Endodermal cell (in vitro differentiated cells): ENCODE data around the gene VWA1. TPM values are rescaled to one million over a fixed set of nuclear protein-coding genes. Genes with fewer than 3 reads are reported as not detected.

ENCODE experiments used
- DNase-seq: peaks from one replicate; pipeline ENCODE4 v3.0.0-alpha.2; 2017
- H3K27ac ChIP-seq: 2 replicates; pipeline ENCODE4 v1.5.1; 2013; ENCODE audit warnings: mild to moderate bottlenecking, low read depth, low read length, moderate library complexity
- H3K27me3 ChIP-seq: 2 replicates; pipeline ENCODE4 v1.6.1; 2013; ENCODE audit warnings: mild to moderate bottlenecking, low read length, moderate library complexity; ENCODE audit not compliant: insufficient read depth, control insufficient read depth, poor library complexity, severe bottlenecking
- H3K36me3 ChIP-seq: 2 replicates; pipeline ENCODE4 v1.7.0; 2013; ENCODE audit warnings: mild to moderate bottlenecking, low read length, moderate library complexity; ENCODE audit not compliant: control insufficient read depth, insufficient read depth
- H3K4me1 ChIP-seq: one replicate; pipeline ENCODE4 v1.7.0; 2013; ENCODE audit warnings: low read length; ENCODE audit not compliant: control insufficient read depth, insufficient read depth
- H3K4me3 ChIP-seq: 2 replicates; pipeline ENCODE4 v1.5.1; 2013; ENCODE audit warnings: mild to moderate bottlenecking, low read length, moderate library complexity
- H3K9ac ChIP-seq: 2 replicates; pipeline ENCODE4 v1.6.1; 2013; ENCODE audit warnings: mild to moderate bottlenecking, low read length, moderate library complexity; ENCODE audit not compliant: poor library complexity, severe bottlenecking; ENCODE audit errors: extremely low read depth
- H3K9me3 ChIP-seq: 2 replicates; pipeline ENCODE4 v1.6.1; 2013; ENCODE audit warnings: mild to moderate bottlenecking, low read length, moderate library complexity; ENCODE audit not compliant: control insufficient read depth
- H3K27ac Mint-ChIP-seq: 2 replicates; pipeline ENCODE4 v1.8.0; 2020; ENCODE audit warnings: mixed read lengths
- H3K27me3 Mint-ChIP-seq: 2 replicates; pipeline ENCODE4 v1.8.0; 2021; ENCODE audit warnings: mild to moderate bottlenecking, mixed read lengths; ENCODE audit not compliant: insufficient read depth
- H3K36me3 Mint-ChIP-seq: 2 replicates; pipeline ENCODE4 v1.8.0; 2020; ENCODE audit warnings: low read depth, mixed read lengths
- H3K4me1 Mint-ChIP-seq: 2 replicates; pipeline ENCODE4 v1.8.0; 2020; ENCODE audit warnings: mixed read lengths
- H3K4me3 Mint-ChIP-seq: 2 replicates; pipeline ENCODE4 v1.8.0; 2020; ENCODE audit warnings: mild to moderate bottlenecking, moderate library complexity, mixed read lengths
- H3K9me3 Mint-ChIP-seq: 2 replicates; pipeline ENCODE4 v1.8.0; 2020; ENCODE audit warnings: mild to moderate bottlenecking, mixed read lengths
- WGBS, 2 experiments: methylation state at CpG; one replicate each; pipeline versions ENCODE4 v1.1.5 to v1.1.7; 2013; ENCODE audit warnings: missing lambda C conversion rate in 2 of 2, mixed read lengths in 1 of 2; ENCODE audit not compliant: insufficient coverage in 1 of 2, insufficient read length in 1 of 2; 5-methylcytosine and 5-hydroxymethylcytosine counted together
- total RNA-seq, 2 donors: library from RNA; stranded (reverse); fragmentation: NEBNext Ultra II Directional in 1 of 2; extraction: Animal tissue kit (Norgen Biotek cat#: 25700) in 1 of 2; gene quantifications; 2 replicates in 1 of 2; 3 replicates in 1 of 2; pipeline ENCODE4 v1.2.1, GENCODE V29; 2021
- TF ChIP-seq, protein P1 (sequence below): fragments of 200-600 bp; sonication (generic); conservative IDR thresholded peaks from 2 replicates; pipeline ENCODE4 v1.5.0; 2021; ENCODE audit warnings: antibody characterized with exemption, mild to moderate bottlenecking

Gene VWA1
- total RNA-seq, 2 donors from 2014 or later, result 12.7 to 17.4 TPM

DNA sequence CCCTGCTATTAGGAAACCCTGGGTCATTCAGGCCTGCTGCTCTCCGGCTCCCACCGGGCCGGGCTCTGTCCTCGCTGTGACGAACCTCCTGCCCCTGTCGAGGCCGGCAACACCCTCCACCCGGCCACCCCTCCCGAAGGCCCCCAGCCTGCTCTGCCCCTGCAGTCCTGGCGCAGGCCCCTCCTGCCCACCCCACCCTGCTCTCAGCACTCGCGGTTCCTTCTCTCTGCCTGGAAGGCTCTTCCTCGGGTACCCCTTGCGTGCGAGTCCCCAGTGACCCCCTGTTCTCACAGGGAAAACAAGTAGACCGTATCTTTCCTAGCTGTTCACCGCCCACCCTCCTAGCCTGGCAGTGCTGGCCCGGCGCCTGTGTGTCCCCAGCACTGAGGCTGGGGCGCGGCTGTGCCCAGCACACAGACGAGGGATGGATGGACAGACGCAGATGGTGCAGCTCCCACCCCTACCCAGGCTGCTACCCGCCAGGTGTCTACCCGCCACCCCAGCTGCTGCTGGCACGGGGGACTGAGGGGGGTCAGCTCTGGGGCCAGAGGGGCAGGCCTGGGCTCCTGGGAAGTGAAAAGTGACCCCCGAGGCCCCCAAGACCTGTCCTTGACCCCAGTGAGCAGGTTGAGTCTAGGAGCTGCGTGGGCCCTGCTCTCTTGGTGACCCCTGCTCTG lies 3.1 kb upstream of the VWA1 start:
- no peak for DNase-seq
- Mint-ChIP-seq H3K27me3 (peaks cover 8% of the 10 kb centered on the region), H3K4me1 (peaks cover 12% of the 10 kb centered on the region), H3K36me3 (no peaks in the 10 kb centered on the region), H3K9me3 (peaks cover 3% of the 10 kb centered on the region), H3K4me3 (no peak overlapping the region), H3K27ac (no peak overlapping the region)
- H3K36me3 ChIP-seq, result no peaks in the 10 kb centered on the region
- TF ChIP-seq, protein P1, sequence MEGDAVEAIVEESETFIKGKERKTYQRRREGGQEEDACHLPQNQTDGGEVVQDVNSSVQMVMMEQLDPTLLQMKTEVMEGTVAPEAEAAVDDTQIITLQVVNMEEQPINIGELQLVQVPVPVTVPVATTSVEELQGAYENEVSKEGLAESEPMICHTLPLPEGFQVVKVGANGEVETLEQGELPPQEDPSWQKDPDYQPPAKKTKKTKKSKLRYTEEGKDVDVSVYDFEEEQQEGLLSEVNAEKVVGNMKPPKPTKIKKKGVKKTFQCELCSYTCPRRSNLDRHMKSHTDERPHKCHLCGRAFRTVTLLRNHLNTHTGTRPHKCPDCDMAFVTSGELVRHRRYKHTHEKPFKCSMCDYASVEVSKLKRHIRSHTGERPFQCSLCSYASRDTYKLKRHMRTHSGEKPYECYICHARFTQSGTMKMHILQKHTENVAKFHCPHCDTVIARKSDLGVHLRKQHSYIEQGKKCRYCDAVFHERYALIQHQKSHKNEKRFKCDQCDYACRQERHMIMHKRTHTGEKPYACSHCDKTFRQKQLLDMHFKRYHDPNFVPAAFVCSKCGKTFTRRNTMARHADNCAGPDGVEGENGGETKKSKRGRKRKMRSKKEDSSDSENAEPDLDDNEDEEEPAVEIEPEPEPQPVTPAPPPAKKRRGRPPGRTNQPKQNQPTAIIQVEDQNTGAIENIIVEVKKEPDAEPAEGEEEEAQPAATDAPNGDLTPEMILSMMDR, result no peak
- no peak overlapping the region for H3K4me3 ChIP-seq
- H3K27me3 ChIP-seq, result peaks cover 16% of the 10 kb centered on the region
- peak overlapping the region; percentile 79 for H3K27ac ChIP-seq
- H3K4me1 ChIP-seq, result peaks cover 17% of the 10 kb centered on the region
- H3K9ac ChIP-seq, result no peak overlapping the region
- H3K9me3 ChIP-seq, result no peaks in the 10 kb centered on the region
- WGBS, 2 experiments, result 85 to 87% methylated on average over 19 to 28 of the region's 28 CpGs

DNA sequence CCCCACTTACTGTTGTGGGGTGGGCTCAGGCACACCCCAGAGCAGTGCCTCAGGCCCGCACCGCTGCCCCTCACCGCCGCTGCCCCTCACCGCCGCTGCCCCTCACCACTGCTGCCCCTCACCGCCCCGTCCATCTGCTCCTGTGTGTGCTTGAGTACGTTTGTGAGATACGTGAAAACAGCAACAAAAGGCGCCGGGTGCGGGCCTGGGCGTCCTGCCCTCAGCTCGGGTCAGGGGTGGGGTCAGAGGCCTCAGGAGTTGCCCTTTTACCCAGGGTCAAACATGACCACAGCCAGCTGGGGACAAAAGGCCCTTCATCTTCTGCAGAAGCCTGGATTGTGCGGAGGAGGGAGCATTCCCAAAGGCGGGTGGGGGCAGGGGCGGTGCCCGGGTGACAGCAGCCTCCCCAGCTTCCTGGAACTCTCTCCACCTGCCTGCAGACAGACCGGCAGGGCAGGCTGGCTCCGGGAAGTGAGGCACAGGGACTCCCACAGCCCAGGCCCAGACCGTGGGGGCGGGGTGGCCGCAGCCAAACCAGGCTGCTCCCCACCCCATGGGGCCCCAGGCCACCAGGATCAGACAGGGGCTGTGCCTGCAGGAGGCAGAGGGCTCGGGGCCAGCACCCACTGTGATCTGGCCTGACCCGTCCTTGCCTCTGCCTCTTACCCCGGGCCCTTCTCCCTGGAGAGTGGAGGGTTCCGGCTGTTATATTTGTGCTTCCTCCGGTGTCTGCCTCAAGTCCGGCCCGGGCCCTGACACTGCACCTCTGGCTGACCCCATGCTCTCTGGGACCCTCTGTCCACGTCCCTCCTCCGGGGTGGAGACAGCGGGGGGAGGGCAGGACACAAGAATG lies 2.3 kb upstream of the VWA1 start:
- Histone ChIP-seq H3K27ac (peak overlapping the region; percentile 79), H3K4me1 (peaks cover 17% of the 10 kb centered on the region)
- WGBS, 2 experiments, result 56 to 63% methylated on average over 25 to 34 of the region's 34 CpGs

DNA sequence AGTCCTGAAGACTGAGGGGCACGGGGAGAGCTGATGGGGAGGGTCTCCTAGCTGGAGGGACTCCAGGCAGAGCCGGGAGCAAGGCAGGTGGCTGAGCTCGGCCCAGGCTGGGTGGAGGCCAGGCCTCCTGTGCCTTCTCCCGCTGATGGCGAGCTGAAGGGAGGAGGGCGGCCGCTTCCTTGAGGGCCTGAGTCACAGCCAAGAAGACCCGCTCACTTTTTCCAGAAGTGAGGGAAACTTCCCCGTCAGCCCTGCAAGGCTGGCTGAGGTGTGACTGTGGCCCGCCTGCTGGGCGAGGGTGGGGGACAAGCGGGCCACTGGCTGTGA lies 1.7 kb upstream of the VWA1 start:
- H3K27ac ChIP-seq, result peak overlapping the region; percentile 79
- no peak overlapping the region for H3K27ac Mint-ChIP-seq
- H3K36me3 Mint-ChIP-seq, result no peaks in the 10 kb centered on the region
- TF ChIP-seq, protein P1, result no peak
- 53 to 64% methylated on average over 11 to 12 of the region's 12 CpGs for WGBS, 2 experiments
- peaks cover 16% of the 10 kb centered on the region for H3K27me3 ChIP-seq
- no peaks in the 10 kb centered on the region for H3K9me3 Mint-ChIP-seq
- no peaks in the 10 kb centered on the region for H3K36me3 ChIP-seq
- peaks cover 4% of the 10 kb centered on the region for H3K27me3 Mint-ChIP-seq
- H3K9me3 ChIP-seq, result no peaks in the 10 kb centered on the region
- H3K4me1 Mint-ChIP-seq, result peaks cover 12% of the 10 kb centered on the region
- peak; percentile 80 for DNase-seq
- H3K4me1 ChIP-seq, result peaks cover 17% of the 10 kb centered on the region
- no peak overlapping the region for H3K4me3 Mint-ChIP-seq
- no peak overlapping the region for H3K9ac ChIP-seq
- no peak overlapping the region for H3K4me3 ChIP-seq

More for the DNA sequence above, 2.3 kb upstream of the VWA1 start:
- Histone ChIP-seq H3K36me3 (no peaks in the 10 kb centered on the region), H3K9ac (no peak overlapping the region), H3K4me3 (no peak overlapping the region), H3K27me3 (peaks cover 16% of the 10 kb centered on the region), H3K9me3 (no peaks in the 10 kb centered on the region)
- Mint-ChIP-seq H3K4me3 (no peak overlapping the region), H3K27ac (no peak overlapping the region), H3K4me1 (peaks cover 12% of the 10 kb centered on the region), H3K9me3 (peaks cover 3% of the 10 kb centered on the region), H3K36me3 (no peaks in the 10 kb centered on the region), H3K27me3 (peaks cover 8% of the 10 kb centered on the region)
- DNase-seq, result peak; percentile 86
- TF ChIP-seq, protein P1, result no peak
